ENCODE measurements around the gene TGFBR3.

The TGFBR3 gene

GRCh38 chr1:91769742-91770141 is 116.2 kb downstream of the TGFBR3 start:
- no peak for TF ChIP-seq CTCF (IDR thresholded peaks at IDR 0.05)
- Histone ChIP-seq H3K4me3 (ENCODE audit: low read depth in 1 of 2, low read length in 1 of 2) (no peak overlapping the region), H3K27ac (no peak overlapping the region), H3K9me3 (no peaks in the 10 kb centered on the region), H3K4me1 (ENCODE audit: control insufficient read depth in 1 of 2, insufficient read depth in 1 of 2, low read depth in 1 of 2, low read length in 1 of 2) (no peaks in the 10 kb centered on the region), H3K27me3 (no peaks in the 10 kb centered on the region), H3K36me3 (no peaks in the 10 kb centered on the region)

GRCh38 chr1:91768786-91769725 is 116.9 kb downstream of the TGFBR3 start:
- H3K27ac ChIP-seq, result no peak overlapping the region
- TF ChIP-seq CTCF (IDR thresholded peaks at IDR 0.05), result no peak
- H3K4me3 ChIP-seq (ENCODE audit: low read depth in 1 of 2, low read length in 1 of 2), result no peak overlapping the region
- no peaks in the 10 kb centered on the region for H3K4me1 ChIP-seq (ENCODE audit: control insufficient read depth in 1 of 2, insufficient read depth in 1 of 2, low read depth in 1 of 2, low read length in 1 of 2)
- no peaks in the 10 kb centered on the region for H3K27me3 ChIP-seq
- no peaks in the 10 kb centered on the region for H3K9me3 ChIP-seq
- no peaks in the 10 kb centered on the region for H3K36me3 ChIP-seq

- H3K36me3 ChIP-seq, result no peaks in the 10 kb centered on the region
These were observed 117.8 kb downstream of the TGFBR3 start for GRCh38 chr1:91768120-91768519.

GRCh38 chr1:91766883-91767282 is 119.1 kb downstream of the TGFBR3 start:
- no peaks in the 10 kb centered on the region for H3K4me1 ChIP-seq (ENCODE audit: control insufficient read depth in 1 of 2, insufficient read depth in 1 of 2, low read depth in 1 of 2, low read length in 1 of 2)

More at GRCh38 chr1:91768120-91768519, 117.8 kb downstream of the TGFBR3 start:
- TF ChIP-seq CTCF (IDR thresholded peaks at IDR 0.05), result no peak
- no peak overlapping the region for H3K27ac ChIP-seq
- no peaks in the 10 kb centered on the region for H3K9me3 ChIP-seq
- no peaks in the 10 kb centered on the region for H3K4me1 ChIP-seq (ENCODE audit: control insufficient read depth in 1 of 2, insufficient read depth in 1 of 2, low read depth in 1 of 2, low read length in 1 of 2)
- no peak overlapping the region for H3K4me3 ChIP-seq (ENCODE audit: low read depth in 1 of 2, low read length in 1 of 2)
- H3K27me3 ChIP-seq, result no peaks in the 10 kb centered on the region

GRCh38 chr1:91765880-91766443 is 120.0 kb downstream of the TGFBR3 start:
- H3K27me3 ChIP-seq, result no peaks in the 10 kb centered on the region
- no peaks in the 10 kb centered on the region for H3K9me3 ChIP-seq
- no peak overlapping the region for H3K27ac ChIP-seq
- TF ChIP-seq CTCF (IDR thresholded peaks at IDR 0.05), result no peak
- H3K4me3 ChIP-seq (ENCODE audit: low read depth in 1 of 2, low read length in 1 of 2), result no peak overlapping the region
- H3K36me3 ChIP-seq, result no peaks in the 10 kb centered on the region
- no peaks in the 10 kb centered on the region for H3K4me1 ChIP-seq (ENCODE audit: control insufficient read depth in 1 of 2, insufficient read depth in 1 of 2, low read depth in 1 of 2, low read length in 1 of 2)

More at GRCh38 chr1:91766883-91767282, 119.1 kb downstream of the TGFBR3 start:
- Histone ChIP-seq H3K27ac (no peak overlapping the region), H3K36me3 (no peaks in the 10 kb centered on the region), H3K4me3 (ENCODE audit: low read depth in 1 of 2, low read length in 1 of 2) (no peak overlapping the region), H3K9me3 (no peaks in the 10 kb centered on the region), H3K27me3 (no peaks in the 10 kb centered on the region)
- TF ChIP-seq CTCF (IDR thresholded peaks at IDR 0.05), result no peak
